TTC549 (cell line): ENCODE measurements around the gene DMXL1.
A peak's percentile ranks its signal among the peaks of the same experiment; 100 is the strongest.

ENCODE experiments used
- FAIRE-seq: peaks from 2 replicates; lab custom pipeline; 2012; peaks lifted over from hg19 to GRCh38; lab: Jason Lieb, UNC

The DMXL1 gene, protein sequence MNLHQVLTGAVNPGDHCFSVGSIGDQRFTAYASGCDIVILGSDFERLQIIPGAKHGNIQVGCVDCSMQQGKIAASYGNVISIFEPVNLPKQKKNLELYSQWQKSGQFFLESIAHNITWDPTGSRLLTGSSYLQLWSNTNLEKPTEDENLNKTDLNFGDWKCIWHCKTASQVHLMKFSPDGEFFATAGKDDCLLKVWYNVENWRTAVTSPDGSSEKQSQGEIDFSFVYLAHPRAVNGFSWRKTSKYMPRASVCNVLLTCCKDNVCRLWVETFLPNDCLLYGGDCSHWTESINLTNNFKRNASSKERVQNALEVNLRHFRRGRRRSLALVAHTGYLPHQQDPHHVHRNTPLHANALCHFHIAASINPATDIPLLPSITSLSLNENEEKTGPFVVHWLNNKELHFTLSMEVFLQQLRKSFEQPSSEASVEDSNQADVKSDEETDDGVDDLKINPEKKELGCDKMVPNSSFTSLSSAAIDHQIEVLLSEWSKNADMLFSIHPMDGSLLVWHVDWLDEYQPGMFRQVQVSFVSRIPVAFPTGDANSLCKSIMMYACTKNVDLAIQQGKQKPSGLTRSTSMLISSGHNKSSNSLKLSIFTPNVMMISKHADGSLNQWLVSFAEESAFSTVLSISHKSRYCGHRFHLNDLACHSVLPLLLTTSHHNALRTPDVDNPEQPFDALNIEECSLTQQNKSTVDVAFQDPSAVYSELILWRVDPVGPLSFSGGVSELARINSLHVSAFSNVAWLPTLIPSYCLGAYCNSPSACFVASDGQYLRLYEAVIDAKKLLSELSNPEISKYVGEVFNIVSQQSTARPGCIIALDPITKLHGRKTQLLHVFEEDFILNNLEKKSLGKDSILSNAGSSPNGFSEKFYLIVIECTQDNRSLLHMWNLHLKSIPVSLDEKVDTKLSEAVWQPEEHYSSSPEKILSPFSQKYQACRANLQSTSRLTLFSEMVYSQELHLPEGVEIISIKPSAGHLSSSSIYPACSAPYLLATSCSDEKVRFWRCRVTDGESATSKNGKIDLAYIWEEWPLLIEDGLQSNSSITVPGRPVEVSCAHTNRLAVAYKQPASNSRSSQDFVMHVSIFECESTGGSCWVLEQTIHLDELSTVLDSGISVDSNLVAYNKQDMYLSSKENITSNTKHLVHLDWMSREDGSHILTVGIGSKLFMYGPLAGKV (N-terminal part only)

DNA sequence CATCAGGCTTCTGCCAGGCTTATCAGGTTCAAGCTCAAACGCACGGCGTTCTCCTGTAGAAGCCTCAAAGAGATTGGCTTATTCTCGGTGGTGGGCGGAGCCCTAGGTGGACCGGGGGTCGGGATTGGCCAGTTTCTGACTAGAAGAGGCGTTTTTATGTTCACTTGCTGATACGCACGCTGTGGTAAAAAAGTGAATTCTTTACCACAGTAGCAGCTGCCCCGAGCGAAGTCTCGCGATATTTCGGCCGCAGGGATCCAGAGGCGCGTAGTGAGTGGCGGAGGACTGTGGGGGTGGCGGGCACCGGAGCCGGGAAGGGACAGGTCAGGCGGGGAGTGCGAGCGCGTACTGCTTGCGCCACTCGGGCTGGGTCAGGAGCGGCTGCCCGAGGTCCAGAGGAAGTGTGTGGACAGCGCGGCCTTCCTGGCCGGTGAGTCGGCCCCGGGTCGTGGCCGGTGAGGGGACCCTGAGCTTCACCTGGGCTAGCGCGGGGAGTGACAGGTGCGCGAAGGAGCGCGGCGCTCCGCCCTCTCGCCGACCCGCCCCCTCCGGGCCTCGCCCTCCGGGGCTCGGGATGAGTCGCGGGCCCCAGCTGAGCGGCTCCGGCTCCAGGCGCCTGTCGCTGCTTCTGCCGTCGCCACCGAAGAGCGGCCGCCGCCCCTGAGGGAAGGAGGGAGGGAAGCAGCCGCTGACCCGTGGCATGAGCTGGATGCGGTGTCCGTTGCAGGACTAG lies at the start of gene DMXL1:
Gene DMXL1, plus strand, starts transcription at position 260 of the 733 bp plus-strand sequence. CDS start 483 bp downstream, outside the sequence.
- FAIRE-seq = peak; percentile 90

DNA sequence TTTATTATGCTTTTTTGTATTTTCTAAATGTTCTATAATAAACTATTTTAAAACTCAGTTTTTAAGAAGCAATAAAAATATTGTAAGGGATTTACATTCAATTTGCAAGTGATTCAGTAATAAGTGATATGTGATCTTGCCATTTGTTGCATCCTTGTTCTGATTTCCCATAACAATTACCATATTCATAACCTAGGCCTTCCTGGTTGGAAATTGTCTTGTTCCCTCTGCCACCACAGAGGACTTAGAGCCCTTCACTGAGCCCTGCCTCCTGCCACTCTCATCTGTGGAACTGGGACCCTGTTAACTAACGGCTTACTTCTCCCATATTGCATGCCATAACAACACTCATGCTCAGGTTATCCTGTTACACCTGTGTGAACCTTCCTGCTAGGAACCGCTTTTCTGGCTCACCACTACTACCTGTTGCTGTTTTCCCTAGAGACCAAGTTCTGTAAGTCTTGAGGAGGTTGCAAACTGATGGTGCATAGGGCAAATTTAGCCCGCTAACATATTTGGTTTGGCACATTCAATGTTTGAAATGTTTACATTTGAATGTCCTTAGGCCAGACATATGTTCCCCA lies 49.6 kb upstream of the DMXL1 start:
- no peak for FAIRE-seq

DNA sequence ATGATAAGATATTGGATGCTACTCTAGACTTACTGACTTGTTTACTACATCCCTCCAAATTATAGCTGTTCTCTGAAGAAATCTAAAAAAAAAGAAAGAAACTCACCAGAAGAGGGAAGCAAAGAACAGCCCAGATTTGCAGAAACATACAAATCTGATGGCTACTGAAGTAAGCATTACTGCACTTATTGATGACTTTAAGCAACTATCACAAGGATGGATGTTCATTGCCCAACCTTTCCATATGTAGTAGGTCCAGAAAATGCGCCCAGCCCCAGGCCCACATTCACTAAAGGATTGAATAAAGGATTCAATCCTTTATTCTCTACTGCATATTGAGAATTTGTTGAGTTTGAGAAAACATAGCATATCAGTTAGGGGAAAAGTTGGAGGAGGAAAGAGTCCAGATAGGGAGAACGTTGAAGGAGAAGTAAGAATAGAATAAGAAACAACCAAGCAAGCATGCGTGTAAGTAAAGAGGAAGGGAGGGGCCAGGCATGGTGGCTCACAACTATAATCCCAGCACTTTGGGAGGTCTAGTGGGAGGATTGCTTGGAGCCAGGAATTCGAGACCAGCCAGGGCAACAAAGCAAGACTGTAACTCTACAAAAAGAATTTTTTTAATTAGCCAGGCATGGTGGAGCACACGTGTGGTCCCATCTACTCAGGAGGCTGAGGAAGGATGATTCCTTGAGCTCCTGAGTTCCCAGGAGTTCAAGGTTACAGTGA lies 48.7 kb upstream of the DMXL1 start:
- FAIRE-seq = peak; percentile 73

DNA sequence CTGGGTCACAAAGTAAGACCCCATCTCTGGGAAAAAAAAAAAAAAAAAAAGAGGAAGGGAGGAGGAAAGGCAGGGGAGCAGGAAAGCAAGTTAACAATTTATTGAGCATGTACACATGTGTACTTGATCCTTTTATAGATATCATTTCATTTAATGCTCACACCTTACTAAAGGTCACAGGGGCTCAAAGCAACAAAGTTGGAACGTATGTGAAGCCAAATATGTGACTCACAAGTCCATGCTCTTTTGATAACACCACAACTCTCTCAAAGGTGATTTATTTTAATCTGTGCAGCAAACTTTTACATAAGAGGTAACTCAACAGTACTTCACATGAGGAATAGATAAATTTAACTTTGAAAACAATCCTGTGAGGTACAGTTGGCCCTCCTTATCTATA lies 48.1 kb upstream of the DMXL1 start:
- no peak for FAIRE-seq

DNA sequence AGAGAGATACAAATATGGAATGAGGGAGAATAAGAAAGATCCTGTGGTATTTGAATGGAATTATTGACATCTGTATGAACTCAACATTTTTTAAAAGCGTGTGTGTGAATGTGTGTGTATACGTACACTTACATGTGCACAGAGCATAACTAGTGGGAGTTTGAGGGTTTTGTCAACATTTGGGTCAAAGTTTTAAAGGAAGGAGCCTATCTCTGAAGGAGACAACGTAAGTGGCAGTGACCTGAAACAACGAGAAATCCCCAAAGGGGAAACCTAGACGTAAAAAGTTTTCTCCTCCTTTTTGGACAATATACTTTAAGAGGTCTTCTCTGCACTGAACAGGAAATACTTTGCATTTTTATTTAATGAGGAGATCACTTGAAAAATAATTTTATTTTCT lies 42.3 kb upstream of the DMXL1 start:
- no peak for FAIRE-seq

DNA sequence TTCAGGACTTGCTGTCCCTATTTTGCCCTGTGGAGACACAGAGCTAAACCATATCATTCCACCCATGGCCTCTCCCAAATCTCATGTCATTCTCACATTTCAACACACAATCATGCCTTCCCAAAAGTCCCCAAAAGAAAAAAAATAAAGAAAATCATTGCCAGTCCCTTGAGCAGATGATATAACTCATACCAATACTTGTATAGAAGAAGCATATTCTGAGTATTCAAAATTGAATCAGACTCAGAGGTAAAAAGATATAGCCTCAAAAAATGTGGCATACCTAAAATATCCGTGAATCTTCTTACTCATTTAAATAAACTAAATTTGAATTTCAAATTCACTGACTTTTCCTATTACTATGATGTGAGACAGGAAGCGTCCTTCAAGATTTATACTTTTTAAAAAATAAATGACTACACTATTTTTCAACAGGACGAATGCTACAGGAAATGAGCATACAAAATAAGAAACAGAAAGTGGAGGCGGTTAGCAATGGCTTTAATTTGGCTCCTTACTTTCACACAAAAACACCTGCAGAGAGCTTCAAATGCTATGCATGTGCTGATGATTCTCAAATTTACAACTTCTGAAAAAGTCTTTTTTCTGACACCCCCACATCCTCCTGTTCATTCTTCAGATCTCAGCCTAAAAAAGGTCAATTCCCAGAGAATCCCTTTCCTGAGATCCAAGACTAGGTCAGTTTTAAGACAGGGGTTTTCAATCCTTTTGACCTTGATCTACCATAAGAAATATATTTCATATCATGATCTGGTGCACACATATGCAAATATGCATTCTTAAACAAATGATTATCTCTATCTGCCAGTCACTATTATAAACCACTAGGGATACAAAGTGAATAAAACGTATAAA lies 39.6 kb upstream of the DMXL1 start:
- no peak for FAIRE-seq

DNA sequence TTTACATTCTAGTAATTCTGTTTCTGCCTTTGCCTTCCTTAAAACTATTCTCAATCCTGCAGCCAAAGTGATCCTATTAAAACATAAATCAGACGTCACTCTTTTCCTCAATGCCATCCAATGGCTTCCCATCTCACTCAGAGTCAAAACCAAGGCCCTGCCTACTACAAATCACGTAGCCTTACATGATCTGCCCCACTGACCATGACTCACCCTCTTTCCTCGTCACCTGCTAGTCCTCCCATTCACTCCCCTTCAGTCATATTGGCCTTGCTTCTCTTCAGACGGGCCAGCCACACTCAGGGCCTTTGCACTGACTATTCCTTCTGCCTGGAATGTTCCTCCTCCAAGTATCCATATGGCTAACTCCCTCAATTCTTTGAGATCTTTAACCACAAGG lies 39.0 kb upstream of the DMXL1 start:
- no peak for FAIRE-seq

DNA sequence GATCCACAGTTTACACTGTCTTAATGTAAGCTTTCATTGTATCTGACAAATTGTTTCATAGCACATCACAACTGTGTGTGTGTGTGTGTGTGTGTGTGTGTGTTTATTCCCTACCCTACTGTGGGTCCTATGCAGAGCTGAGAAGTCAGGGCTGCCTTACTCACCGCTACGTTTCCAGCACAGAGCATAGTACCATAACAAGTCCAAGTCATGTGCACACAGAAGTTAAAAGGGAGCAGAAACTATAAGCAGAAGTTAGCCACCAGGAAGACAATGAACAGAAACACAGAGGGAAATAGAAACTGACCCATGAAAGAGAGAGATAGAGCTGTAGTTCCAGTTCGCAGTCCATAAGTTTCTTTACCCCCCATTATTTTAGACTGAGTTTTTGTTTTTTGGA lies 38.2 kb upstream of the DMXL1 start:
- no peak for FAIRE-seq

DNA sequence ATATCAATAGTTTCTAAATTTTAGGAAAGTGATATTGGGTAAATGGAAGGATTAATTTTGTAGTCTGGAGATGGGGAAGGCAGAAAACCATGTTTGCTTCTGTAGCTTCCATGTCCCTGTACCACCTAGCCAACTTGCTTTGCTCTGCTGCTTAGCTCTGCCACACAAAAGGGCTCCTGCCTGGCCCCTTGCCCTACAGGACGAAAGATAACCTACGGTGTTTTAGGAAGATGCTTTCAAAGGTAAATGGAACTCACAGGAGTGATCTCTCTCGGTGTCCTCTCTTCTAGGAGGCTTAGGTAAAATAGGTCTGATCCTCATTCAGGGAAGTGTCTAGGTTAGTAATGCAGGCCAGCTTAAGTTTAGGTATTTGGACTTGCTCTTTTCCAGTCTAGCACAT lies 37.8 kb upstream of the DMXL1 start:
- FAIRE-seq = no peak

DNA sequence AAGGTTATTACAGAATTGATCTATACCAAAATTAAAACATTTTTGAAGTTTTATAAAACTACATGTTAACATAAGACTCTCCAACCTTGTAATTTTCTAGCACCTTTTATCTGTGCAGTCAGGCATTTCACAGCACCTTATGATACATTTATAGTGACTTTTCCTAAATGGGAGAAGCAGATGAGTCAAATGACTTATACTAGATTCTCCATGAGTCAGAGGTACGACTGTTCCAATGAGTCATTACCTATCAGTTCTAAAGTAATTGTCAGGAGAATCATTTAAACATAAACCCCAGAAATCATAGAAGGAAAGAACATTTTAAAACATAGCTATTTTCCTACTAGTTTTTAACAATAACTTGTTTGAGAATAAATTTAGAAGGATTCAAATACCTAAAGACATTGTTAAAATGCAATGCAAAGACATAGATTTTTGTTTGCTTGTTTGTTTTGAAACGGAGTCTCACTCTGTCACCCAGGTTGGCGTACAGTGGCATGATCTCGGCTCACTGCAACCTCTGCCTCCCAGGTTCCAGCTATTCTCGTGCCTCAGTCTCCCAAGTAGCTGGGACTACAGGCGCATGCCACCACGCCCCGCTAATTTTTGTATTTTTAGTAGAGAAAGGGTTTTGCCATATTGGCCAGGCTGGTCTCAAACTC lies 34.7 kb upstream of the DMXL1 start:
- FAIRE-seq = no peak

DNA sequence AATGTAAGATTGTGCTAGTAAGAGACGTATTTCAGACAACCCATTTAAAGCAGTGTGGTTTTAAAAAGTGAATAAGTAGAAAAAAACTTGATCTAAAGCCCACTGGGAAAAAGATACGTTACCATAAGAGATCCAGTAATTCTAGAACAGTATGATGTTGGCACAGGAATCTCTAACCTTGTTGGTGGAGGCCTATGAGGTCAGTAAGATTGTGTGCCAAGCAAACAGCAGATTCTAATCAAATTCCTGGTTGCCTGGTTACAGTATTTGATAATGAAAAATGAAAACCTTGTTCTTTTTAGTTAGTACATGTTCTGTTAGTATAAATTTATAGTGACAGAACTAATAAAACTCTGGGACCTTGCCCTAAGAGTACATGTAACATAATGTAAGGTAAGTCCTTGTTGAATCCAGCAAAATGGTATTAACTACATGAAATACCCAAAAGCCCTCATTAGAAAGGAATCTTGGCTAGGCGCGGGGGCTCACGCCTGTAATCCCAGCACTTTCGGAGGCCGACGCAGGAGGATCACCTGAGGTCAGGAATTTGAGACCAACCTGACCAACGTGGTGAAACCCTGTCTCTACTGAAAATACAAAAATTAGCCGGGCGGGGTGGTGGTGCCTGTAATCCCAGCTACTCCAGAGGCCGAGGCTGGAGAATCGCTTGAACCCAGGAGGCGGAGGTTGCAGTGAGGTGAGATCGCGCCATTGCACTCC lies 33.2 kb upstream of the DMXL1 start:
- no peak for FAIRE-seq

DNA sequence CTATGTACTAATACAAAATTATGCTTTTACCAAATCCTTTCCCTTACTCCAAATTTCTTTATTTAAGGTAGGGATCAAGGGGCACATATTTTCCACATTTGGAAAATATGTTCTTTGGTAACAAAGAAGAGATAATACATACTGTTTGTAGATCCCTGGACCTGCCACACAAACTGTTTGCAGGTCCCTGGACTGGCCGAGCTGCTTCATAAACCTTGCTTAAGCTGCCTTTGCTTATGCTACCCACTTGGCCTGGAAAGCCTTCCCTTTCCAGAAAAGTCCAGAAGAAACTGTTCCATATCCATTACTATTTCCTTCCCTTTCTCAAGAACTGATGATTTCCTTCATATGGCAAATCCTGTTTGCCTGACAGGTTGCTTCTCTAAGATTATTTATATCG lies 22.6 kb upstream of the DMXL1 start:
- no peak for FAIRE-seq

DNA sequence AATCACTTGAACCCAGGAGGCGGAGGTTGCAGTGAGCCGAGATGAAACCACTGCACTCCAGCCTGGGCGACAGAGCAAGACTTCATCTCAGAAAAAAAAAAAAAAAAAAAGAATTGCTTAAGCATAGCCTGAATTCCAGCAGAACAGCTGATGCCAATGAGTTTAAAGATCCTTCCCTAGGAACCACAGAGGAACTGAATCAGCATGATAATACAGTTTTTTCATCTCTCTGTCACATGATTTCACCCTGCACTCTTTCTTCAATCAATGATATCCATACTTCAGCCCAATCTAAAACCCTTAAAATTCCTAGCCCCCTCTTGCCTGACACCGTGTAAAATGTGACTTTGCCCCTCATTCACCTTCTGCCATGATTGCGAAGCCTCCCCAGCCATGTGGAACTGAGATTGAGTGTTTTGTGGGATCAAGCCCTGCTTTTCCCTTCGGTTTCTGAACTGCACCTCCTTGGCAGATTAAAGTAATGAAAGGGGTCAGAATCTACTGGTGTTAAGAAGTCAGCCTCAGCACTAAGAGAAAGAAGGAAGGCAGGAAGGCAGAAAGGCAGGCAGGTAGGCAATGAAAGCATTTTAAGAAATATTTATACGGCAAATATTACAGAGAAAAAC lies 20.9 kb upstream of the DMXL1 start:
- no peak for FAIRE-seq

DNA sequence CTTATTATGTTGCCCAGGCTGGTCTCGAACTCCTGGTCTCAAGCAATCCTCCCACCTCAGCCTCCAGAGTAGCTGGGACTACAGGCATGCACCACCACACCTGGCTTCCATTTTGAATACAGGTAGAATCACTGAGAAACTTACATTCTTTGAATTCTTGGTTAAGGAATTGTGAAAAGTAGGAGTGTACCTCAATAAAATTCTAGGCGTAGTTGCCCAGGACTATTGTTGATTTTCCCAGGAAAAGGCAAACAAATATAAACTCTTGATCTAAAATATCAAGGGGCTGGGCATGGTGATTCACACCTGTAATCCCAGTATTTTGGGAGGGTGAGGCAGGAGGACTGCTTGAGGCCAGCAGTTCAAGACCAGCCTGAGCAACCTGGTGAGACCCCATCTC lies 16.8 kb upstream of the DMXL1 start:
- FAIRE-seq = no peak

DNA sequence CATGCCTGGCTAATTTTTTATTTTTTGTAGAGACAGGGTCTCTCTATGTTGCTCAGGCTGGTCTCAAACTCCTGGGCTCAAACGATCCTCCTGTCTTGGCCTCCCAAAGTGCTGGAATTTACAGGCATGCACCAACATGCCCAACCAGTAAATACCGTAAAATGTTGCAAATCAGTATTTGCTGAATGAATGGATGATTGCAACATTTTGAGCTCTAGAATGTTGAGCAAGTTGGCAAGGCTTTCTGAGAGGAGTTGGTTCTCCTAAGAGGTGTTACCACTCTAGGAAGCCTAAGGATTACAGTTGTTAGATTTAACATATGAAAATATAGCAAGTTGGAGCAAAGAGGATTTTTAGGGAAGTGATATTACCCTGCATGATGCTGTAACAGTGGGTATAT lies 15.6 kb upstream of the DMXL1 start:
- FAIRE-seq = no peak

DNA sequence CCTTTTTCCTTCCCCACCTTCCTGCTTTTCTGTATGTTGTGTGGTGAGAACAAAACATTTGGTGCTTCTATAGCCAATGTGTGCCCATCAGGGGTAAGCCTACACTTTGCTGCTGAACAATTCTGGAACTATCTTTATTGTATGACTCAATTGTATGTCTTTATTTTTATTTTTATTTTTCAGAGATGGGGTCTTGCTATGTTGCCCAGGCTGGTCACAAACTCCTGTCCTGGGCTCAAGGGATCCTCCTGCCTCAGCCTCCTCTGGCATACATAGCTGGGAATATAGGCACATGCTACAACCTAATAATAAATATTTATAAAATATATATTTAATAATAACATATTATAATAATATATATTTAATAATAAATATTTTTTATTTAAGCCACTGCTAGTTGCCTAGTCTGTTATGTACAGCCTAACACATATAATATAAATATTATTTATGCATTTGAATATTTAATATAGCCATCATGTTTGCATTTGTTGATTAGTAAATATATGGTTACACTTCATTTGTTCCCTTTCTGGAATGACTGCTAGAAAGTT lies 11.8 kb upstream of the DMXL1 start:
- FAIRE-seq = no peak

DNA sequence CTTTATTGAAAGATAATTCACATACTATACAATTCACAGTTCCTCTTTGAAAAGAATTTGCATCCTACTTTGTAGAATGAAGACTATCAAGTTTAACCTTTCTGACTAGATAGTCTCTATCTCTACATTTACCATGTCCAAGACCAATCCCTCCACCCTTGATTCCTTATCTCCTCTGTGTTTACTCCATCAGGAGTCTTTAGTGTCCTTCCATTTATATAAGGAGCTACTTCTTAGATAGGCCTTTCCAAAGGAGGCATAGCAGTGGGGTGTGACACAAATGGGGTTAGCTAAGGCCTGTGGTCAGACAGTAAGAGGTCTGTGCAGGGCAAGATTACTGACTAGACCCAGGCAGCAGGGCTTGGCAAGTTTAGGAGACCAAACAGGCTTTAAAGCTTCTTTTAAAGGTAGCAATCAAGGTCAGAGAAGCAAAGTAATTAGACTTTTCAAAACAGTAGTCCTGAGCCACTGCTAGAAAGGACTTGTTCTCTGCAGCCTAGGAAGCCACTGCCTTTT lies 11.1 kb upstream of the DMXL1 start:
- no peak for FAIRE-seq
